KG1 (cell line): ENCODE data around the gene FAM171A2.
"Not testable (repeated sequence)": the region's sequence is repeated elsewhere in the genome, so short reads cannot be mapped to it uniquely, and the experiment has no call there.

Source experiments
- DNase-seq: peaks from one replicate; lab custom pipeline; 2025; lab: John Stamatoyannopoulos, UW

Gene FAM171A2

DNA sequence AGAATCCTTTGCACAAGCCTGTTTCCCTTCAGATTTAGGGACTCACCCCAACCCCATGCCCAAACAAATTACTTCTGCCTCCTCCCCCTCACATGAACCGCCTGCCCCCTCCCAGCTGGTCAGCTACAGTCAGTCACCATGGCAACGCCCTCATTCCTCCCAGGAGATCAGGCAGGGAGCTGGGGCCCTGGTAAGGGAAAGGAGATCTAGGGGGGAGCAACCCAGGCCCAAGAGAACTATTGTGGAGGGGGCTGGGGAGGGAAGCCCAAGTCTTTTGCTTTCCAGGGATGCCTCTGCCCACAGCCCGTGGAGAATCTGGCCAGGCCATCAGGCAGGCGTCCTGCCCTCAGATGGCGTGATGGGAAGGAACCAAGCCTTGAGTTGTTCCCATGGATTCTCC, 2.8 kb downstream of the FAM171A2 start:
- DNase-seq: no peak

GRCh38 chr17:44360144-44360533, 3.5 kb downstream of the FAM171A2 start:
- no peak for DNase-seq

- DNase-seq: no peak
Observed at GRCh38 chr17:44359458-44360143, 4.1 kb downstream of the FAM171A2 start.

DNA sequence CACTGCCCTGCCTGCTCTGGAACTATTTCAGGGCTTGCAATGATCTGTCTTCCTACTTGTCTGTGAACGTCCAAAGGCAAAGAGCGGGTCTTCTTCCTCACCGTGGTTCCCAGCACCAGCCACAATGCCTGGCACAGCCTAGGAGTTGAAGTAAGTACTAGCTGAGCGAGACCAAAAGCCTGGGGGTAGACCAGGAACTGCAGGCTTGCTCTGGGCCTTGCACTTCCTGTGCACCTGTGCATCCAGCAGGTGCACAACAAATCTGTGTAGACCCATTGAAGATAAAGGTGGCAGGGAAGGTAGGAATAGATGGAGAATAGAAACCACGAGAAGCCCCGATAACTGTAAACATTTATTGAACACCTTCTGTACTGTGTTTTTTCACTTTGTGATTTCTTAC, 4.6 kb downstream of the FAM171A2 start:
- no peak for DNase-seq

DNA sequence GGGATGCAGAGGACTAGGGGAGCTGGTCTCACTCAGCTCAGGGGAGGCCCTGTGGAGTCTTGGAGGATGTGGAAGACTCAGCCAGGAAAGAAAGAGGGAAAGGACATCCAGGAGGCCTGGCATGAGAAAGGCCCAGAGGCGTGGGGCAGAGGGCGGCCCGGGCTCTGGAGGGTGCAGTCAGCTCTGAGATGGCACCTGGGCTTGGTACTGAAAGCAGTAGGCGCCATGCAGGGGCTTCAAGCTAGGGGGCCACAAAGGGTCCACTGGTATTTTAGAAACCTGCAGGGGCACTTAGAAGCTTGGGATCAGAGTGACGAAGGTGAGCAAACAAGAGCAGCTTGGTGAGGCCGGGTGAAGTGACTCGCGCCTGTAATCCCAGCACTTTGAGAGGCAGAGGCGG, 5.6 kb downstream of the FAM171A2 start:
- no peak for DNase-seq

- no peak for DNase-seq
Observed at GRCh38 chr17:44356241-44356640, 7.4 kb downstream of the FAM171A2 start.

- no peak for DNase-seq
Observed at GRCh38 chr17:44355642-44356099, 8.0 kb downstream of the FAM171A2 start.

DNA sequence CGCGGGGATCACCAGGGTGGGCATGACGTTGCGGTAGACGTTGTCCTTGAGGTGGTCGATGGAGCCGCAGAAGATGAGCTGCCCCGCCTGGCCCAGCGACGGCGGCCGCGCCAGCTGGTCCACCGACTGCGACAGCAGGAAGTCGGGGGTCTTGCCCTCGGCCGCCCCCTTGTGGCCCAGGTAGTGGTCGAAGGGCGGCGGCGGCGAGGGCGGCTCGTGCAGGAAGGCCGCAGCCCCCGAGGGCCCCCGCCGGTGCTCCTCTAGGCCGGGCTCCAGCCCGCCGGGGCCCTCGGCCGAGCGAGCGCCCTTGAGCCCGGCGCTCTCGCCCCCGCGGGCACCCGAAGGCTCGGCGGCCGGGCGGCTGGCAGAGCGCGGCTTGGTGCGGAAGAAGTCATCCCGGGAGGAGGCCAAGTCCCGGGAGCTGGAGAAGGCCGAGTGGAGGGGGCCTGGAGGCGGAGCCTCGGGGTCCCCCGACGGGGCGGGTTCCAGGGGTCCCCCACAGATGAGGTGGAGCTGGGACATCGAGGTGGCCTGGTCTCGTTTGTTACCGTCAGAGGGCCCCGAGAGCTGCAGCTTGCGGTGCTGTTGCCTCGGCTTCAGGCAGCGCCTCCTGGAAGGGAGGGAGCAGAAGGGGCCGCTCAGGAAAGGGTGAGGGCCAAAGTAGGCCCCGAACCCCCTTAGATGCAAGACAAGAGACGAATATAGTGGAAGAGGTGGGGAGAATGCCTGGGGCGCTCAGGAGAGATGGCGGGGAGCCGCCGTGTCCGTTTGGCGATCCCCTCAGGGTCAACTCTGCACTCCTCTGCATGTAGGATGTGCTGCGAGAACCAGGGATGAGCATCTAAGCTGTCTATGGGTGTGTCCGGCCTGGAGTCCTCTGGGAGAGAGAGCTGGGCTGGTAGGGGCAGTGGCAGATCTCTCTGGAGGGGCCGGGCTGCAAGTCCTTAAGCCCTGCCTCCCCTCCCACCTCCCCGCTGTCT, 8.8 kb downstream of the FAM171A2 start:
- no peak for DNase-seq

DNA sequence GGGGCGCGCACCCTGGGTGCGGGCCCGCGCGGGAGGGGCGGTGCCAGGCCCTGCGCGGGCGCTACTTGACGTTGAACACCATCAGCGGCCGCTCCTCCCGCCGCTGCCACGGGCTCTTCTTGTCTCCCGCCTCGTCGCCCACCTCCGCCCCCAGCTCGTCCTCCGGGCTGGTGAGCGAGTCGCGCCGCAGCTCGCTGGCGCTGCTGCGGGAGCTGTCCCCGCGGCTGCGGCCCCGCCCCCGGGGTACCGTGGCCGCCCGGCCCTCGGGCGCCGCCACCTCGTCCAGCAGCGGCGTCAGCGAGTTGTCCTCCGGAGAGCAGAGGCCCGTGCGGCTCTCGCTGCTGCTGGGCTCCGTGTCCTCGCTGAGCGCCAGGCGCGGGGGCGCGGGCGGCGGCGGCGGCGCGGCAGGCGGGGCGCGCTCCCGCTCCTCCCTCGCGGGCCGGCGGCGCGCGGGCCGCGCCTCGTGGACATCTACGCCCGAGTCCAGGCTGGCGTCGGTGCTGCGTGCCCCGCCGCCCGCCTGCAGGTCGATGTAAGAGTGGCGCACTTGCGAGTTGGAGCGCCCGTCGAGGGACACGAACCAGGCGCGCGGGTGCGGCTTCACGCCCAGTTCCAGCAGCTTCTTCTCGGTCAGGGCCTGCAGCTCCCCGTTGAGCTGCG, 9.9 kb downstream of the FAM171A2 start:
- DNase-seq: no peak

DNA sequence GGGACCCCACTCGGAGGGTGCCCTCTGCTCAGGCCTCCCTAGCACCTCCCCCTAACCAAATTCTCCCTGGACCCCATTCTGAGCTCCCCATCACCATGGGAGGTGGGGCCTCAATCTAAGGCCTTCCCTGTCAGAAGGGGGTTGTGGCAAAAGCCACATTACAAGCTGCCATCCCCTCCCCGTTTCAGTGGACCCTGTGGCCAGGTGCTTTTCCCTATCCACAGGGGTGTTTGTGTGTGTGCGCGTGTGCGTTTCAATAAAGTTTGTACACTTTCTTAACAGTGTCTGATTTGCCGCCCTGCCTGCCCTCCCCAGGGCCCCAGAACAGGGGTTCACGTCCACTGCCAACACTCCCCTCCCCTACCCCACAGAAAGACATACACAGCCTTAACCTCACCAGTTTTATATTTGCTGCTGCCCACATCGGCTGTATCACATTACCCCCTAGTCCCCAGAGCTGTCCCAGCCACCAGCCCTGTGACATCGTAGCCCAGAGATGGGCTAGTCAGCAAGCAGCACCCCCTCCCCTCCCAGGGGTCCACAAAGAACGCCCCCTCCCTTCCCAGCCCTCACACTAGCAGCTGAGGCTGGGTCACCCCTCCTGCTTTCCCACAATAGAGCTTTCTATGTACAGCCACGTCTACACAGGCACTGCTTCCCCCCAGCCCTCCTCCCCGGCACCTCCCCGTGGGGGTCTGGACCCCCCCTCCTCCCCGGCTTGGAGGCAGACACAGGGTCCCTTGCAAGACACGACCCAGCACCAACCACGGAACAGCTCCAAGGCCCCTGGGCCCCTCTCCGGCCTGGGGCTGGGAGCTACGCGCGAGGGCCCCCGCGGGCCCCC, 10.6 kb downstream of the FAM171A2 start:
- no peak for DNase-seq

DNA sequence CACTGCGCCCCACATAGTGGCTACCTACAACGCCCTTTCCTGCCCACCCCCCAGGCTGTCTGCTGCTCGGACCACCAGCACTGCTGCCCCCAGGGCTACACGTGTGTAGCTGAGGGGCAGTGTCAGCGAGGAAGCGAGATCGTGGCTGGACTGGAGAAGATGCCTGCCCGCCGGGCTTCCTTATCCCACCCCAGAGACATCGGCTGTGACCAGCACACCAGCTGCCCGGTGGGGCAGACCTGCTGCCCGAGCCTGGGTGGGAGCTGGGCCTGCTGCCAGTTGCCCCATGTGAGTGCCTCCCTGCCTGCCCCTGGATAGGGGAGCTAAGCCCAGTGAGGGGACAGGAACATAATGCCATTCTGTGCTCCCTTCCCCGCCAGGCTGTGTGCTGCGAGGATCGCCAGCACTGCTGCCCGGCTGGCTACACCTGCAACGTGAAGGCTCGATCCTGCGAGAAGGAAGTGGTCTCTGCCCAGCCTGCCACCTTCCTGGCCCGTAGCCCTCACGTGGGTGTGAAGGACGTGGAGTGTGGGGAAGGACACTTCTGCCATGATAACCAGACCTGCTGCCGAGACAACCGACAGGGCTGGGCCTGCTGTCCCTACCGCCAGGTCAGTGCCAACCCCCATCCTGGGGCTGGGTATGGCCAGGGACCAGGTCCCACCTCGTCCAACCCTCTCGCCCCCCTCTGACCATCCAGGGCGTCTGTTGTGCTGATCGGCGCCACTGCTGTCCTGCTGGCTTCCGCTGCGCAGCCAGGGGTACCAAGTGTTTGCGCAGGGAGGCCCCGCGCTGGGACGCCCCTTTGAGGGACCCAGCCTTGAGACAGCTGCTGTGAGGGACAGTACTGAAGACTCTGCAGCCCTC, 11.5 kb downstream of the FAM171A2 start:
- DNase-seq: no peak

GRCh38 chr17:44351464-44351863, 12.2 kb downstream of the FAM171A2 start:
- no peak for DNase-seq

- DNase-seq: peak; percentile 7
Observed at GRCh38 chr17:44350733-44351226, 12.9 kb downstream of the FAM171A2 start.

DNA sequence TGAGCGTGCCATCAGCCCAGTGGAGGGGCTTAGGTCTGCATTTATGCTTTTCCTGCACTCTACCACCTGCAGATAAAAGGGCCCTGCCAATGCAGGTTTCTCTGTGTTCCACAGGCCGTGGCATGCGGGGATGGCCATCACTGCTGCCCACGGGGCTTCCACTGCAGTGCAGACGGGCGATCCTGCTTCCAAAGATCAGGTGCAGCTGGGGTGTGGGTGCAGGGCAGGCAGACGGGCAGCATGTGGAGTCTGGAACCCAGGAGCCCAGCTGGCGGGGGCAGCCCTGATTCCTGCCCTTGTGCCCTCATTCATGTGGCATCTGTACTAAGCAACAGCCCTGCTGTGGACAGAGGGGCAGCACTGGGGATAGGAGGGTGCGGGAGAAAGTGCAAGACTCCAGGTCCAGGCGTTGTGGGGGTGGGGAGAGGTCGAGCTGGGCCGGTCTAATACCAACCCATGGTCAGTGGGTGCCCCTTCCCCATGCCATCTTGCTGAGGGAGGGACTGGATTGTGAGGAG, 14.0 kb downstream of the FAM171A2 start:
- no peak for DNase-seq

DNA sequence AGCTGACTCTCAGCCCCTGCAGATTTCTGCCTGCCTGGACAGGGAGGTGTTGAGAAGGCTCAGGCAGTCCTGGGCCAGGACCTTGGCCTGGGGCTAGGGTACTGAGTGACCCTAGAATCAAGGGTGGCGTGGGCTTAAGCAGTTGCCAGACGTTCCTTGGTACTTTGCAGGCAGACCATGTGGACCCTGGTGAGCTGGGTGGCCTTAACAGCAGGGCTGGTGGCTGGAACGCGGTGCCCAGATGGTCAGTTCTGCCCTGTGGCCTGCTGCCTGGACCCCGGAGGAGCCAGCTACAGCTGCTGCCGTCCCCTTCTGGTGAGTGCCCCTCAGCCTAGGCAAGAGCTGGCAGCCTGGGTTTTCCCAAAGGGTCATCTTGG, 14.7 kb downstream of the FAM171A2 start:
- DNase-seq: no peak

DNA sequence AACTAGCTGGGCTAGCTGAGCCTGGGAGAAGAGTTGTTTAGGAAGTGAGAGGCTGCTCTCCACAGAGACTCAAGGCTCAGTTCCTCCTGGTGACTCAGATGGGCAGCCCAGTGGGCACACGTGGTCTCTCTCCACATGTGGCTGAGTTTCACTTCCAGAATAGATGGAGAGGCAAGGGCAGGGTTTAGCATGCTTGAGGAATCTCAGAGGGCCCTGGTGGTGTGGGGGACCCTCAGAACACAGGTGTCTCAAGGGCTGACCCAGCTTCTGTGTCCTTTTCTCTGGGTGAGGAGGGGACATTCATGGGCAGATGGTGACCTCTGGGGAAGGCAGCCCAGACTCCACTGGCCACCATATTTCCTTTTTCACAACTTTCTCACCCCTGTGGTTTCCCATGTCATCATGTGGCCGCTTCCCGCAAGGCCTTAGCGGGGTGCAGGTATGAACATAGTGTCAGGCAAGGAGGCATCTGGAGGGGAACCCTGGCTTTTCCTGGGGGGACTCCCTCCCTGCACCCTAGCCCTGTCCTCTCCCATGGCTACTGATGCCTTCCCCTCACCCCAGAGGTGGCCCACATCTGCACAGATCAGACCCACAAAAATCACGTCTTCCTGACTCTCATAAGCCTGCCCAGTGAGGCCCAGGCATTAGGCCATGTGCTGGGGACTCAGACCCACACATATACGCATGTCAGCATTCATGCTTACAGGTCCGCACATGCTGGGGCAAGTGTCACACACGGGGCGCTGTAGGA, 15.2 kb downstream of the FAM171A2 start:
- no peak for DNase-seq

DNA sequence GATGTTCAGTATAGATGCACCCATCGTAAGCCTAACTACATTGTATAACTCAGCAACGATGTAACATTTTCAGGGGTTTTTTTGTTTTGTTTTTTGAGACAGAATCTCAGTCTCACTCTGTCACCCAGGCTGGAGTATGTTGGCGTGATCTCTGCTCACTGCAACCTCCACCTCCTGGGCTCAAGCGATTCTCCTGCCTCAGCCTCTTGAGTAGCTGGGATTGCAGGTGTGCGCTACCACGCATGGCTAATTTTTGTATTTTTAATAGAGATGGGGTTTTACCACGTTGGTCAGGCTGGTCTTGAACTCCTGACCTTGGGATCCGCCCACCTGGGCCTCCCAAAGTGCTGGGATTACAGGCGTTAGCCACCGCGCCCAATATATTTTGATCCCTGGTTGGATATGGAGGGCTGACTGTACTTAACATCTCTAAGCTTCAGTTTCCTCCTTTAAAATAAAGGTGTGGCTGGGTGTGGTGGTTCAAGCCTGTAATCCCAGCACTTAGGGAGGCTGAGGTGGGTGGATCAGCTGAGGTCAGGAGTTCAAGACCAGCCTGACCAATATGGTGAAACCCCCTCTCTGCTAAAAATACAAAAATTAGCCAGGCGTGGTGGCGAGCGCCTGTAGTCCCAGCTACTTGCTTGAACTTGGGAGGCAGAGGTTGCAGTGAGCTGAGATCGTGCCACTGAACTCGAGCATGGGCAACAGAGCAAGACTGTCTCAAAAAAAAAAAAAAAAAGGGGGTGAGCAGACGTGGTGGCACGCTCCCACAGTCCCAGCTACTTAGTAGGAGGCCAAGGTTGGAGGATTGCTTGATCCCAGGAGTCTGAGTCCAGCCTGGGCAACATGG, 16.2 kb downstream of the FAM171A2 start:
- not testable (repeated sequence) for DNase-seq

DNA sequence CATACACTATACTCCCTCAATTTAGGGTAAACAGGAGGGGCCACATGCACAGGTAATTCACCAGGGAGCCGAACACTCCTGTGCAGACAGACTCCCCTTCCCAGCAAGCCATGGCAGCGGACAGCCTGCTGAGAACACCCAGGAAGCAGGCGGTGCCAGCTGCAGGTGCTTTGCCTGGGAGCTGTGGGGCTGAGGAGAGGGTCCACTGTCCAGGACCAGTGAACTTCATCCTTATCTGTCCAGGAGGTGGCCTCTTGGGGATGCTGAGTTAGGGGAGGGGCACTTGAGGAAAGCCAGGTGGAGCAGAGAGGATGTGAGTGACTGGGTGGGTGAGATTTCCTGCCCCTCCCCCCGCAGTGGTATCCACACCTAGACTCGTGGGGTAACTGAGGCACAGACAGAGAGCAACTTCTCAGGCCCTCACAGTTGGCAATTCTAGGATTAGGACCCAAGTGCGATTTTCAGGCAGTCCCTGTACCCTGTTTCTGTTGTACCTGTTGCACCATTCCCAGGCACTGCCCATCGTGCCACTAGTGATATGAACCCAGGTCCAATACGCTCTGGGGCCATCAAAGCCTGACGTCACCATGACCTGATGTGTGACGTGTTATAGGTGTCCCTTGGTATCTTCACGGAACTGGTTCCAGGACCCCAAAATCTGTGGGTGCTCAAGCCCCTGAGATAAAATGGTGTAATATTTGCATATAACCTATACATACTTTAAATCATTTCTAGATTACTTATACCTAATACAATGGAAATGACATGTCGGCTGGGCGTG, 17.4 kb downstream of the FAM171A2 start:
- no peak for DNase-seq
